ENCODE data around the gene TFDP2.
A peak's percentile ranks its signal among the peaks of the same experiment; 100 is the strongest.
"Not testable (repeated sequence)": the region's sequence is repeated elsewhere in the genome, so short reads cannot be mapped to it uniquely, and the experiment has no call there.

The TFDP2 gene

GRCh38 chr3:141915016-141915415 lies 234.3 kb downstream of the TFDP2 start:
- DNase-seq, result no peak

- no peak for DNase-seq
Measured at GRCh38 chr3:141914311-141914710, 235.0 kb downstream of the TFDP2 start.

DNA sequence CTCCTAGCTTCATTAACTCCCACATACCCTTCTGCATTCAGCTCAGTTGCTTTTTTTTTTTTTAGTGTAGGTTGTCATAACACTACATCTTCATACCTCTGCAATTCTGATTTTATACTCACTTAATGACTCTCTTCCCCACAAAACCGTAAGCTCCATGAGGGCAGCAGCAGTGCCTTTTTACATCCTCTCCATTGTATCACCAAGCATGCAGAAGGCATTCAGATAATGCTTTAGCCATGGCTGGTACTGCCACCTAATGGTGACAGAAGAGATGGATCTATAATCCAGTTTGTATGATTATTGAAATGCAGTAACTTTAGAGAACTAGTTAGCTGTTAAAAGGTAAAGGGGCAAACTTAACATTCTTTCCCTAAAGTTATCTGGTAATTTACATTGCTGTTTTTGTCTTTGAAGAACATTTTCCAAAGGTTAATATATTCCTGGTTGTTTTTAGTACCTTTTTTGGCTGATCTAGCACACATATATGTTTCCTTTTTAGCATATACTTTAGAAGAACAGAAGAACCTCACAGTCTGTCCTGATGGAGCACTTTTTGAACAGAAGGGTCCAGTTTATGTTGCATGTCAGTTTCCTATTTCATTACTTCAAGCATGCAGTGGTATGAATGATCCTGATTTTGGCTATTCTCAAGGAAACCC lies 236.1 kb downstream of the TFDP2 start:
- DNase-seq, result peak; percentile 70

DNA sequence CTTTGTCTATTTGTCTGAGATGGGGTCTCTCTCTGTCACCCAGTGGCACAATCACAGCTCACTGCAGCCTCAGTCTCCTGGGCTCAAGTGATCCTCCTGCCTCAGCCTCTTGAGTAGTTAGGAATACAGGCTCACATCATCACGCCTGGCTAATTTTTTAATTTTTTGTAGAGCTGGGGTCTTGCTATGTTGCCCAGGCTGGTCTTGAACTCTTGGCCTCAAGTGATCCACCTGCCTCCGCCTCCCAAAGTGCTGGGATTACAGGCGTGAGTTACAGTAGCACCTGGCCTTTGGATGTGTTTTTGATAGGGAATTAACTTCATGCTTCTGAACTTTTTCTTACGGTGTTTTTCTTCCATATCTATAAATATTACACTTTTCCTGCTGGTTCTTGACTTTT lies 239.4 kb downstream of the TFDP2 start:
- DNase-seq, result not testable (repeated sequence)

GRCh38 chr3:141909408-141909807 lies 239.9 kb downstream of the TFDP2 start:
- no peak for DNase-seq

GRCh38 chr3:141905129-141905528 lies 244.2 kb downstream of the TFDP2 start:
- DNase-seq, result no peak

- DNase-seq, result no peak
Measured at GRCh38 chr3:141904203-141904602, 245.1 kb downstream of the TFDP2 start.

- no peak for DNase-seq
Measured at GRCh38 chr3:141901914-141902313, 247.4 kb downstream of the TFDP2 start.

- no peak for DNase-seq
Measured at GRCh38 chr3:141900343-141900742, 249.0 kb downstream of the TFDP2 start.

DNA sequence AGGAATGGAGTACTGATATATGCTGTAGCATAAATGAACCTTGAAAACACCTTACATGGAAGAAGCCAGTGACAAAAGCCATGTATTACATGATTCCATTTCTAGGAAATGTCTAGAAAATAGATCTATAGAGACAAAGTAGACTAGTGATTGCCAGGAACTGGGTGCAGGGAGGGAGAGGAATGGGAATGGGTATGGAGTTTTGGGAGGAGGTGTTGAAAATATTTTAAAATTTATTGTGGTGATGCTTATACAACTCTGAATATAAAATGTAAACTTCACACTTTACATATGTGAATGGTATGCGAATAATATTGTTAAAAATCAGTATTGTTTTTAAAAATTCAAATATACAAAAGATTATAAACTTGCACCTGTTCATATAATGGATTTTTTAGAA lies 250.4 kb downstream of the TFDP2 start:
- no peak for DNase-seq

GRCh38 chr3:141895731-141896130 lies 253.6 kb downstream of the TFDP2 start:
- DNase-seq, result no peak

GRCh38 chr3:141894524-141895176 lies 254.7 kb downstream of the TFDP2 start:
- DNase-seq, result no peak

All from RPMI8226 (cell line).